Mesenchymal stem cell (in vitro differentiated cells and primary cell): Measurements from ENCODE around the gene DAAM2.
A peak's percentile ranks its signal among the peaks of the same experiment; 100 is the strongest.

Source experiments
- DNase-seq: peaks from one replicate; pipeline ENCODE4 v3.0.0-alpha.2; 2013
- H2AFZ ChIP-seq: one replicate; pipeline ENCODE4 v1.6.1; 2013; ENCODE audit warnings: low read depth, mild to moderate bottlenecking, control low read depth, inconsistent platforms, low read length, moderate library complexity
- H2AK5ac ChIP-seq: 2 replicates; pipeline ENCODE4 v1.6.1; 2013; ENCODE audit warnings: low read length, moderate library complexity, mild to moderate bottlenecking, inconsistent platforms; ENCODE audit not compliant: severe bottlenecking
- H2BK120ac ChIP-seq: one replicate; pipeline ENCODE4 v1.6.1; 2013; ENCODE audit warnings: low read depth, mild to moderate bottlenecking, inconsistent platforms, low read length, moderate library complexity
- H2BK12ac ChIP-seq, 2 experiments: one replicate each; pipeline ENCODE4 v1.6.1; 2013; ENCODE audit warnings: inconsistent platforms in 2 of 2, low read length in 2 of 2, mild to moderate bottlenecking in 2 of 2, moderate library complexity in 2 of 2, control low read depth in 1 of 2
- H2BK15ac ChIP-seq: one replicate; pipeline ENCODE4 v1.6.1; 2013; ENCODE audit warnings: mild to moderate bottlenecking, low read depth, inconsistent platforms; ENCODE audit not compliant: poor library complexity, severe bottlenecking
- H2BK5ac ChIP-seq: 2 replicates; pipeline ENCODE4 v1.6.1; 2013; ENCODE audit warnings: low read depth, mild to moderate bottlenecking, low read length, control low read depth, inconsistent platforms; ENCODE audit not compliant: poor library complexity, severe bottlenecking
- H3K14ac ChIP-seq, 2 experiments: one replicate each; pipeline ENCODE4 v1.6.1; 2013; ENCODE audit warnings: inconsistent platforms in 2 of 2, low read length in 2 of 2, control low read depth in 1 of 2, mild to moderate bottlenecking in 1 of 2, moderate library complexity in 1 of 2
- H3K18ac ChIP-seq, 2 experiments: one replicate each; pipeline ENCODE4 v1.6.1; 2013; ENCODE audit warnings: inconsistent platforms in 2 of 2, low read length in 2 of 2, control low read depth in 1 of 2, low read depth in 1 of 2, mild to moderate bottlenecking in 1 of 2
- H3K23ac ChIP-seq, 2 experiments: one replicate each; pipeline ENCODE4 v1.6.1; 2013; ENCODE audit warnings: inconsistent platforms in 2 of 2, low read length in 2 of 2, mild to moderate bottlenecking in 2 of 2, moderate library complexity in 2 of 2, control low read depth in 1 of 2
- H3K27ac ChIP-seq: 2 replicates; pipeline ENCODE4 v1.5.1; 2013; ENCODE audit warnings: mild to moderate bottlenecking, moderate library complexity, low read length, control low read depth, inconsistent platforms; ENCODE audit not compliant: poor library complexity, severe bottlenecking
- H3K27me3 ChIP-seq, 2 experiments: 2 replicates each; pipeline versions ENCODE4 v1.6.1 to v1.7.0; 2013; ENCODE audit warnings: low read length in 2 of 2, mild to moderate bottlenecking in 2 of 2, moderate library complexity in 2 of 2, control low read depth in 1 of 2, inconsistent platforms in 1 of 2; ENCODE audit not compliant: control insufficient read depth in 1 of 2, insufficient read depth in 1 of 2
- H3K36me3 ChIP-seq, 2 experiments: 2 replicates each; pipeline versions ENCODE4 v1.6.1 to v1.7.0; 2013; ENCODE audit warnings: low read length in 2 of 2, control low read depth in 1 of 2, inconsistent platforms in 1 of 2, low read depth in 1 of 2, mild to moderate bottlenecking in 1 of 2; ENCODE audit not compliant: insufficient read depth in 2 of 2, control insufficient read depth in 1 of 2
- H3K4ac ChIP-seq, 2 experiments: one replicate each; pipeline ENCODE4 v1.6.1; 2013; ENCODE audit warnings: inconsistent platforms in 2 of 2, low read length in 2 of 2, mild to moderate bottlenecking in 2 of 2, moderate library complexity in 2 of 2, control low read depth in 1 of 2, low read depth in 1 of 2
- H3K4me1 ChIP-seq: 2 replicates; pipeline ENCODE4 v1.6.1; 2013; ENCODE audit warnings: low read depth, low read length, control low read depth; ENCODE audit not compliant: control insufficient read depth, insufficient read depth
- H3K4me2 ChIP-seq: 2 replicates; pipeline ENCODE4 v1.6.1; 2013; ENCODE audit warnings: low read length, mild to moderate bottlenecking, inconsistent platforms; ENCODE audit not compliant: poor library complexity, severe bottlenecking
- H3K4me3 ChIP-seq, 2 experiments: 2 replicates each; pipeline versions ENCODE4 v1.5.1 to v1.7.0; 2013; ENCODE audit warnings: low read length in 2 of 2, mild to moderate bottlenecking in 2 of 2, control low read depth in 1 of 2, low read depth in 1 of 2; ENCODE audit not compliant: insufficient read depth in 1 of 2
- H3K79me1 ChIP-seq: replicated peaks from 2 replicates; pipeline ENCODE4 v1.6.1; 2013; ENCODE audit warnings: mild to moderate bottlenecking, control low read depth, low read length, inconsistent platforms; ENCODE audit not compliant: poor library complexity, severe bottlenecking
- H3K9ac ChIP-seq: 2 replicates; pipeline ENCODE4 v1.7.0; 2013; ENCODE audit warnings: mild to moderate bottlenecking, low read length, moderate library complexity
- H3K9me3 ChIP-seq: 2 replicates; pipeline ENCODE4 v1.7.0; 2013; ENCODE audit warnings: mild to moderate bottlenecking, low read length; ENCODE audit not compliant: control insufficient read depth
- H4K8ac ChIP-seq: one replicate; pipeline ENCODE4 v1.6.1; 2013; ENCODE audit warnings: inconsistent platforms, mild to moderate bottlenecking, low read length, moderate library complexity
- H4K91ac ChIP-seq: one replicate; pipeline ENCODE4 v1.6.1; 2013; ENCODE audit warnings: mild to moderate bottlenecking, low read length, inconsistent platforms
- WGBS: methylation state at CpG from one replicate; pipeline ENCODE4 v1.1.7; 2013; ENCODE audit warnings: mixed read lengths; 5-methylcytosine and 5-hydroxymethylcytosine counted together

DAAM2 gene

DNA sequence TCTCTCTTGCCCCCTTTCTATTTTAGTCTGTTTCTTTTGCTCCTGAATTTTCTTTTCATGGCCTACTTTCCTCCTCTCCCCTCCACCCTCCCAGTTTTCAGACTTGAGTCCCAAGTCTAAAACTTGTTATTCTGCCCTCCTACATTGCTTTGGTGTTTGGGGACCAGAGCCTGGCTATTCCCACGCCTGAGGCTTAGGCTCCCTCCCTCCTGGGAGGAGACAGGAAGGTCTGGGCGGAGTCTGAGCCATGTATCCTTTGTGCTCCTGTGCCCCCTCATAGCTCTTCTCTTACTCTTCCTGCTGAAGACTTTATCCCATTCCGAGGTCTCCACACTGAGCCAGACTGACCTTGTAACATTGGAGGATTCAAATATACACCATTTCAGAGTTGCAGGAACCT lies 69.5 kb downstream of the DAAM2 start:
- Histone ChIP-seq H3K36me3 (peaks cover 33 to 34% of the 10 kb centered on the region in 2 experiments), H3K4me2 (no peak overlapping the region), H3K27me3 (no peaks in the 10 kb centered on the region), H2BK5ac (no peak overlapping the region), H2BK15ac (no peak overlapping the region), H4K8ac (no peak overlapping the region), H3K23ac (no peak overlapping the region), H3K9ac (no peak overlapping the region), H2BK12ac (no peak overlapping the region), H3K27ac (no peak overlapping the region), H3K4me3 (no peak overlapping the region), H3K79me1 (no peaks in the 10 kb centered on the region), H3K9me3 (no peaks in the 10 kb centered on the region), H2BK120ac (no peak overlapping the region), H4K91ac (no peak overlapping the region), H3K14ac (no peak overlapping the region), H3K18ac (no peak overlapping the region), H2AFZ (no peak overlapping the region), H3K4ac (no peak overlapping the region), H2AK5ac (no peak overlapping the region), H3K4me1 (peaks cover 8% of the 10 kb centered on the region)
- DNase-seq = no peak
- WGBS = 86% methylated on average over 3 of the region's 3 CpGs

DNA sequence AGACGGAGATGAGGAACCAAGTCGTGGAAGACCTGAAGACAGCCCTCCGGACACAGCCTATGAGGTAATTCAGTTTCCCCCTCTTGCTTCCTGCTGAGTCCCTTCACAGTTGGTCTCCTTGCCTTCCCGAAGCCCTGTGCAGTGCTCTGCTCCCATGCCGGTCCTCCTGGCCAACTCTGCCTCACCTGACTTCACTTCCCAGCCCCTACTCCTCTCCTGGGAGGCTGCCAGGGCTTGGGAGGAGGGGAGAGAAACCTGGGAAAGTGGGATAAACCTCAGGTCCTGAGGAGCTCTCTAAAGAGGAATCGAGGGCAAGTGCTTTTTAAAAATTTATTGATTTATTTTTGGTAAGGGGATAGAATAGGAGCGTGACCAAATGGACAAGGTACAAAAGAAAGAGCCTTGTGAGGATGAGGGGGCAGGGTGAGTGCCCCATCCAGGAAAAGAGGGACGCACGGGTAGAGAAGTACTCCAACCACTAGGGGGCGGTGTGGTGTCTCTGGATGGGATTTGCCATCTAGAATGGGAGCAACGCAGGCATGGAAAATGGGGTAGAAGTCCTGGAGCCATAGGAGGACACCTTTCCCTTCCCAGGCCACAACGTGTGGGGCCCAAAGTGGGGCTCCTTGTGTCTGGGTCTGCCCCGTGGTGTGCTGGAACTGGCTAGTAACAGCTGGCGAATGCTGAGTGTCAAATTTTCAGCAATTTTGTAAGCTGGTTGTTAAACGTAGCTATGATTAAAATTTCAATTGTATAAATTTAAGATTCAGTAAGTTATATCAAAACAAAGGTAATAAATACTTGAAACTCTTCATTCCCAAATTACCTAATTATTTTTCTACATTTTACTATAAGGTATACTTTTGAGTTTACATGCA lies 73.1 kb downstream of the DAAM2 start:
- H3K14ac ChIP-seq = no peak overlapping the region
- 52% methylated on average over 10 of the region's 15 CpGs for WGBS

DNA sequence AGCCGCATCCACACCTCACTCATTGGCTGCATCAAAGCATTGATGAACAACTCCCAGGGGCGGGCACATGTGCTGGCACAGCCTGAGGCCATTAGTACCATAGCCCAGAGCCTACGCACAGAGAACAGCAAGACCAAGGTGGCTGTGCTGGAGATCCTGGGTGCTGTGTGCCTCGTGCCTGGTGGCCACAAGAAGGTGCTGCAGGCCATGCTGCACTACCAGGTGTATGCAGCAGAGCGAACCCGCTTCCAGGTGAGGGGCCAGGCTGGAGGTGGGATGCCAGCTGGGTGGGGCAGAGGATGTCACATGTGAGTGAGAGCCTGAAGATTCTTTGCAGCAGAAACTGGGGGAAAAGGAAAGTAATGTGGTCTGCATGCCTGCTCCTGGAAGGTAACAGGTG lies 75.4 kb downstream of the DAAM2 start:
- H2AK5ac ChIP-seq = no peak overlapping the region
- H3K14ac ChIP-seq = no peak overlapping the region
- peak overlapping the region; percentile 18 for H4K91ac ChIP-seq
- no peak overlapping the region for H2AFZ ChIP-seq
- peak overlapping the region in 1 of 2 experiments; percentile 12 for H3K4me3 ChIP-seq
- peaks cover 39 to 47% of the 10 kb centered on the region in 2 experiments for H3K36me3 ChIP-seq
- H3K27ac ChIP-seq = no peak overlapping the region
- H3K4me2 ChIP-seq = no peak overlapping the region
- no peaks in the 10 kb centered on the region for H3K79me1 ChIP-seq
- H2BK120ac ChIP-seq = no peak overlapping the region
- H3K27me3 ChIP-seq = no peaks in the 10 kb centered on the region
- H3K9ac ChIP-seq = no peak overlapping the region
- H3K4ac ChIP-seq = no peak overlapping the region
- DNase-seq = no peak
- no peak overlapping the region for H4K8ac ChIP-seq
- H2BK15ac ChIP-seq = no peak overlapping the region
- no peak overlapping the region for H2BK5ac ChIP-seq
- WGBS = 86% methylated on average over 6 of the region's 6 CpGs
- H3K23ac ChIP-seq = no peak overlapping the region
- H3K9me3 ChIP-seq = no peaks in the 10 kb centered on the region
- H3K18ac ChIP-seq = peak overlapping the region in 1 of 2 experiments; percentile 26
- H3K4me1 ChIP-seq = peaks cover 10% of the 10 kb centered on the region
- H2BK12ac ChIP-seq = no peak overlapping the region

More for the DNA sequence above, 73.1 kb downstream of the DAAM2 start:
- H3K18ac ChIP-seq = peak overlapping the region in 1 of 2 experiments; percentile 52
- peak overlapping the region in 1 of 2 experiments; percentile 52 for H2BK12ac ChIP-seq
- no peak overlapping the region for H2AFZ ChIP-seq
- H3K79me1 ChIP-seq = no peaks in the 10 kb centered on the region
- peak overlapping the region; percentile 34 for H4K91ac ChIP-seq
- no peak overlapping the region for H3K9ac ChIP-seq
- H2BK15ac ChIP-seq = no peak overlapping the region
- H2BK120ac ChIP-seq = no peak overlapping the region
- no peak overlapping the region for H3K4ac ChIP-seq
- H4K8ac ChIP-seq = no peak overlapping the region
- H3K9me3 ChIP-seq = no peaks in the 10 kb centered on the region
- peaks cover 39 to 47% of the 10 kb centered on the region in 2 experiments for H3K36me3 ChIP-seq
- H3K4me3 ChIP-seq = no peak overlapping the region
- no peaks in the 10 kb centered on the region for H3K27me3 ChIP-seq
- no peak overlapping the region for H3K4me2 ChIP-seq
- H3K23ac ChIP-seq = no peak overlapping the region
- H2BK5ac ChIP-seq = no peak overlapping the region
- no peak overlapping the region for H3K27ac ChIP-seq
- peak; percentile 59 for DNase-seq
- no peak overlapping the region for H2AK5ac ChIP-seq
- H3K4me1 ChIP-seq = peaks cover 10% of the 10 kb centered on the region

DNA sequence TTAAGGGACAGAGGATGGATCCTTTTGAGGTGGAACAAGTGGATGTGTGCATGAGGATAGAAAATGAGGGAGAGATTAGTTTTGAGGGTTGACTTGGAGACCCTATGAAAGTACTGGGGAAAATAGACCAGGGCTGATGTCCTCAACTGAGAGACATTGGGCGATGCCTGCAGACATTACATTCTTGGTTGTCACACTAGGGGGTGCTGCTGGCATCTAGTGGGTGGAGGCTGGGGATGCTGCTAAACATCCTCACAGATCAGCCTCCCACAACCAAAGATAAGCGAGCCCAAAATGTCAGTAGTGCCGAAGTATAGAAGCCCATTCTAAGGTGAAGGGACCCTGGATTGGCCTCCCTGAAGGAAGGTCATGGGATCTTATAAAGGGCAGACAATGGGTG lies 78.8 kb downstream of the DAAM2 start:
- no peak overlapping the region for H3K9ac ChIP-seq
- DNase-seq = no peak
- H3K18ac ChIP-seq = no peak overlapping the region
- H3K9me3 ChIP-seq = no peaks in the 10 kb centered on the region
- H3K14ac ChIP-seq = no peak overlapping the region
- H3K27ac ChIP-seq = no peak overlapping the region
- H3K36me3 ChIP-seq = peaks cover 50 to 62% of the 10 kb centered on the region in 2 experiments
- no peaks in the 10 kb centered on the region for H3K27me3 ChIP-seq
- H2BK12ac ChIP-seq = no peak overlapping the region
- H3K23ac ChIP-seq = no peak overlapping the region
- no peak overlapping the region for H2AK5ac ChIP-seq
- H3K4me1 ChIP-seq = peaks cover 3% of the 10 kb centered on the region
- no peak overlapping the region for H3K4me2 ChIP-seq
- no peak overlapping the region for H3K4ac ChIP-seq
- H4K91ac ChIP-seq = no peak overlapping the region
- H3K79me1 ChIP-seq = peaks cover 2% of the 10 kb centered on the region
- H3K4me3 ChIP-seq = no peak overlapping the region
- H2BK5ac ChIP-seq = no peak overlapping the region
- no peak overlapping the region for H4K8ac ChIP-seq
- H2BK15ac ChIP-seq = no peak overlapping the region
- H2AFZ ChIP-seq = no peak overlapping the region
- H2BK120ac ChIP-seq = no peak overlapping the region
- 100% methylated on average over 3 of the region's 3 CpGs for WGBS
